SH-SY5Y (cell line): ENCODE results near the gene TUFT1.

Experiments
- GATA2 ChIP-seq: IDR thresholded peaks from 2 replicates; pipeline ENCODE4 v1.6.1; 2011; ENCODE audit warnings: mild to moderate bottlenecking, low read depth, low read length
- GATA3 ChIP-seq: IDR thresholded peaks from 2 replicates; pipeline ENCODE4 v1.6.1; 2011; ENCODE audit warnings: low read depth, mild to moderate bottlenecking, low read length, moderate library complexity

The TUFT1 gene

GRCh38 chr1:151577173-151577572 is 37.1 kb downstream of the TUFT1 start:
- TF ChIP-seq GATA2 (no peak), GATA3 (no peak)

GRCh38 chr1:151578941-151579340 is 38.8 kb downstream of the TUFT1 start:
- TF ChIP-seq GATA3 (no peak), GATA2 (no peak)

GRCh38 chr1:151579436-151580225 is 39.5 kb downstream of the TUFT1 start:
- TF ChIP-seq GATA3, result no peak
- TF ChIP-seq GATA2, result no peak

GRCh38 chr1:151581451-151581850 is 41.3 kb downstream of the TUFT1 start:
- no peak for TF ChIP-seq GATA3
- no peak for TF ChIP-seq GATA2

GRCh38 chr1:151581921-151582320 is 41.8 kb downstream of the TUFT1 start:
- TF ChIP-seq GATA2 (no peak), GATA3 (no peak)

- TF ChIP-seq GATA3, result no peak
- no peak for TF ChIP-seq GATA2
These were observed 43.7 kb downstream of the TUFT1 start for GRCh38 chr1:151583796-151584195.

- TF ChIP-seq GATA2 (no peak), GATA3 (no peak)
These were observed 44.2 kb downstream of the TUFT1 start for GRCh38 chr1:151584278-151584677.

GRCh38 chr1:151584780-151585179 is 44.7 kb downstream of the TUFT1 start:
- TF ChIP-seq GATA3, result no peak
- no peak for TF ChIP-seq GATA2

GRCh38 chr1:151585622-151586021 is 45.5 kb downstream of the TUFT1 start:
- no peak for TF ChIP-seq GATA2
- TF ChIP-seq GATA3, result no peak

GRCh38 chr1:151590961-151591360 is 50.9 kb downstream of the TUFT1 start:
- TF ChIP-seq GATA2 (no peak), GATA3 (no peak)

GRCh38 chr1:151593730-151594129 is 53.6 kb downstream of the TUFT1 start:
- no peak for TF ChIP-seq GATA2
- TF ChIP-seq GATA3, result no peak

GRCh38 chr1:151594143-151594625 is 54.1 kb downstream of the TUFT1 start:
- no peak for TF ChIP-seq GATA3

- no peak for TF ChIP-seq GATA3
- peak; percentile 30; the same call in 1 of the 2 replicates for TF ChIP-seq GATA2
These were observed 56.3 kb downstream of the TUFT1 start for GRCh38 chr1:151596166-151596953.

GRCh38 chr1:151604291-151604690 is 64.2 kb downstream of the TUFT1 start:
- TF ChIP-seq GATA3, result no peak

- TF ChIP-seq GATA2, result no peak
- no peak for TF ChIP-seq GATA3
These were observed 66.3 kb downstream of the TUFT1 start for GRCh38 chr1:151606384-151606783.
